Sciatic nerve (tissue), 2 donors: ENCODE data around the gene IFI6. TPM values are rescaled to one million over a fixed set of nuclear protein-coding genes. Genes with fewer than 3 reads are reported as not detected.
"Not testable (repeated sequence)": the region's sequence is repeated elsewhere in the genome, so short reads cannot be mapped to it uniquely, and the experiment has no call there.

ENCODE experiments used
- ATAC-seq: fragments of 200-7000 bp; cut with Tn5 transposase; one replicate; pipeline ENCODE4 v1.9.1; 2020; ENCODE audit warnings: mild to moderate bottlenecking, moderate library complexity
- DNase-seq: peaks from one replicate; pipeline ENCODE4 v3.0.0-alpha.2; 2020; ENCODE audit warnings: low spot score
- intact Hi-C: fragments of 100-400 bp; cut with DNase I; formaldehyde crosslinking; loops from one replicate; pipeline ENCODE4 v1.14.2; 2022
- total RNA-seq: library from RNA; stranded (reverse); fragmentation: NEBNext Ultra II Directional; extraction: Animal tissue kit (Norgen Biotek cat#: 25700); gene quantifications from one replicate; pipeline ENCODE4 v1.2.1, GENCODE V29; 2021
- donor health status: DM: no; HTN: no; CAD: no.
- donor health status: DM: no; HTN: no; CAD: no.

Gene IFI6
- 45.9 TPM for total RNA-seq

- DNase-seq = peak; percentile 88
- intact Hi-C loops = loop anchor here (10.0 kb wide), 1 partner anchor 53 kb away; the partner anchor contains the start of gene FAM76A
- ATAC-seq = peak; percentile 97
These were observed at the start of gene IFI6 for GRCh38 chr1:27671964-27672749. Gene IFI6, minus strand, starts transcription at chr1:27672192. Its CDS starts 2,878 bp downstream, at chr1:27669314.

- intact Hi-C loops = loop anchor here (10.0 kb wide), 1 partner anchor 45 kb away; the partner anchor contains the start of gene IFI6
- ATAC-seq (no peak), DNase-seq (no peak)
These were observed 47.6 kb upstream of the IFI6 start for GRCh38 chr1:27719286-27720251.

GRCh38 chr1:27716262-27716895, 44.4 kb upstream of the IFI6 start:
- intact Hi-C loops = no loop called here
- no peak for DNase-seq
- ATAC-seq = no peak

GRCh38 chr1:27713869-27714513, 42.0 kb upstream of the IFI6 start:
- DNase-seq (no peak), ATAC-seq (no peak)
- intact Hi-C loops = no loop called here

- intact Hi-C loops = no loop called here
- ATAC-seq (no peak), DNase-seq (no peak)
These were observed 41.2 kb upstream of the IFI6 start for GRCh38 chr1:27713139-27713725.

GRCh38 chr1:27710574-27710973, 38.6 kb upstream of the IFI6 start:
- intact Hi-C loops = no loop called here
- DNase-seq (no peak), ATAC-seq (no peak)

- ATAC-seq (no peak), DNase-seq (no peak)
- intact Hi-C loops = no loop called here
These were observed 33.6 kb upstream of the IFI6 start for GRCh38 chr1:27705545-27705944.

GRCh38 chr1:27704958-27705357, 33.0 kb upstream of the IFI6 start:
- ATAC-seq (no peak), DNase-seq (no peak)
- intact Hi-C loops = no loop called here

- ATAC-seq, intact Hi-C loops, DNase-seq: not testable (repeated sequence)
These were observed 24.8 kb upstream of the IFI6 start for GRCh38 chr1:27696835-27697234.

GRCh38 chr1:27690183-27690582, 18.2 kb upstream of the IFI6 start:
- intact Hi-C loops = no loop called here
- no peak for DNase-seq
- ATAC-seq = no peak

- intact Hi-C loops = no loop called here
- ATAC-seq = peak; percentile 83
- no peak for DNase-seq
These were observed 17.6 kb upstream of the IFI6 start for GRCh38 chr1:27689423-27690173.

GRCh38 chr1:27687906-27688305, 15.9 kb upstream of the IFI6 start:
- ATAC-seq = no peak
- intact Hi-C loops = no loop called here
- no peak for DNase-seq

- ATAC-seq = no peak
- intact Hi-C loops = no loop called here
These were observed 14.4 kb upstream of the IFI6 start for GRCh38 chr1:27686223-27686990.

GRCh38 chr1:27684176-27684575, 12.2 kb upstream of the IFI6 start:
- DNase-seq (no peak), ATAC-seq (no peak)
- intact Hi-C loops = no loop called here

More at GRCh38 chr1:27686223-27686990, 14.4 kb upstream of the IFI6 start:
- DNase-seq = no peak

- intact Hi-C loops = no loop called here
- DNase-seq (no peak), ATAC-seq (no peak)
These were observed 10.5 kb upstream of the IFI6 start for GRCh38 chr1:27682351-27682944.

- ATAC-seq, intact Hi-C loops, DNase-seq: not testable (repeated sequence)
These were observed 9.6 kb upstream of the IFI6 start for GRCh38 chr1:27681580-27681979.
